HepG2 (cell line): ENCODE data around the gene OTOP2. TPM values are rescaled to one million over a fixed set of nuclear protein-coding genes. Genes with fewer than 3 reads are reported as not detected.

Source experiments
- ATAC-seq: fragments of 200-7000 bp; cut with Tn5 transposase; 3 replicates; pipeline ENCODE4 v1.9.1; 2020; ENCODE audit warnings: mild to moderate bottlenecking, moderate library complexity
- BruUV-seq: library from RNA; stranded (reverse); fragments of 400-500 nt; replicated peaks from 2 replicates; lab custom pipeline; 2021; lab: Mats Ljungman, UMichigan
- CTCF ChIA-PET: fragments of 300-600 bp; formaldehyde crosslinking; extraction: SDS; loops from one replicate; lab custom pipeline; 2021; ENCODE audit warnings: low total read pairs, inconsistent platforms, low intra/inter-chr PET ratio; lab: Yijun Ruan, JAX
- POLR2A ChIA-PET: fragments of 350-600 bp; sonication (Branson Sonifier 250); formaldehyde crosslinking; loops from one replicate; lab custom pipeline; 2020; ENCODE audit warnings: antibody characterized with exemption, inconsistent platforms; lab: Yijun Ruan, JAX
- DNase-seq: peaks from one replicate; pipeline ENCODE4 v3.0.0-alpha.2; 2015; ENCODE audit warnings: low spot score
- FAIRE-seq: peaks from 3 replicates; lab custom pipeline; 2011; peaks lifted over from hg19 to GRCh38; lab: Jason Lieb, UNC
- H2AFZ ChIP-seq: one replicate; pipeline ENCODE4 v1.6.1; 2011; ENCODE audit warnings: low read length, inconsistent platforms
- H3K27ac ChIP-seq: fragments of 300-600 bp; 3 replicates; pipeline ENCODE4 v1.8.0; 2011; ENCODE audit warnings: mixed run types, mild to moderate bottlenecking, mixed read lengths, low read length, inconsistent platforms; ENCODE audit not compliant: insufficient read depth; ENCODE audit errors: extremely low read length
- H3K27me3 ChIP-seq, 2 experiments: fragments of 200-600 bp in 1 of 2; 2 replicates in 1 of 2; 3 replicates in 1 of 2; pipeline versions ENCODE4 v1.6.0 to v1.8.0; 2011; ENCODE audit warnings: low read length in 2 of 2, mild to moderate bottlenecking in 2 of 2, moderate library complexity in 2 of 2, inconsistent platforms in 1 of 2; ENCODE audit not compliant: insufficient read depth in 2 of 2, control insufficient read depth in 1 of 2
- H3K36me3 ChIP-seq, 2 experiments: fragments of 200-600 bp in 1 of 2; replicated peaks in 1 of 2; 2 replicates in 1 of 2; 3 replicates in 1 of 2; pipeline versions ENCODE4 v1.5.1 to v1.8.0; 2011; ENCODE audit warnings: low read length in 2 of 2, inconsistent platforms in 1 of 2; ENCODE audit not compliant: insufficient read depth in 2 of 2, control insufficient read depth in 1 of 2
- H3K4me1 ChIP-seq: 2 replicates; pipeline ENCODE4 v1.5.1; 2012; ENCODE audit warnings: low read length, inconsistent platforms; ENCODE audit not compliant: insufficient read depth
- H3K4me2 ChIP-seq: 2 replicates; pipeline ENCODE4 v1.6.0; 2011; ENCODE audit warnings: low read depth, low read length, inconsistent platforms
- H3K4me3 ChIP-seq, 3 experiments: fragments of 200-600 bp in 1 of 3; sonication (generic), shearing (Covaris generic) in 1 of 3; replicated peaks in 1 of 3; 2 replicates each; pipeline ENCODE4 v1.5.1; 2011 to 2016; ENCODE audit warnings: low read length in 3 of 3, inconsistent platforms in 2 of 3, low read depth in 2 of 3, mild to moderate bottlenecking in 2 of 3, control low read depth in 1 of 3, mixed read lengths in 1 of 3; ENCODE audit not compliant: insufficient read depth in 1 of 3
- H3K79me2 ChIP-seq: one replicate; pipeline ENCODE4 v1.6.1; 2011; ENCODE audit warnings: low read length, inconsistent platforms; ENCODE audit not compliant: insufficient read depth
- H3K9ac ChIP-seq: 2 replicates; pipeline ENCODE4 v1.6.0; 2011; ENCODE audit warnings: mild to moderate bottlenecking, low read depth, low read length, inconsistent platforms; ENCODE audit not compliant: insufficient read depth
- H3K9me3 ChIP-seq: 2 replicates; pipeline ENCODE4 v1.5.1; 2012; ENCODE audit warnings: mild to moderate bottlenecking, low read length
- H4K20me1 ChIP-seq: 2 replicates; pipeline ENCODE4 v1.6.0; 2011; ENCODE audit warnings: inconsistent platforms, mild to moderate bottlenecking, low read length, moderate library complexity; ENCODE audit not compliant: insufficient read depth
- CREB1 ChIP-seq, 2 experiments: fragments of 450-650 bp in 1 of 2; IDR thresholded peaks; 2 replicates each; pipeline ENCODE4 v1.6.1; 2016 to 2017; ENCODE audit warnings: control low read depth in 1 of 2, mild to moderate bottlenecking in 1 of 2, missing compliant biosample characterization in 1 of 2, missing genetic modification characterization in 1 of 2
- DNMT1 ChIP-seq: sonication (generic); formaldehyde crosslinking; IDR thresholded peaks from 2 replicates; pipeline ENCODE4 v1.5.1; 2020; ENCODE audit warnings: mild to moderate bottlenecking, missing genetic modification reagents
- NBN ChIP-seq: fragments of 450-650 bp; conservative IDR thresholded peaks from 2 replicates; pipeline ENCODE4 v1.6.1; 2017
- SCMH1 ChIP-seq: sonication (generic); formaldehyde crosslinking; IDR thresholded peaks from 2 replicates; pipeline ENCODE4 v1.9.0; 2021; ENCODE audit warnings: missing genetic modification reagents, mild to moderate bottlenecking, borderline replicate concordance
- WIZ ChIP-seq: sonication (generic); formaldehyde crosslinking; IDR thresholded peaks from 2 replicates; pipeline ENCODE4 v1.5.1; 2020; ENCODE audit warnings: mild to moderate bottlenecking, missing genetic modification reagents
- ZNF207 ChIP-seq: fragments of 450-650 bp; IDR thresholded peaks from 2 replicates; pipeline ENCODE4 v1.6.1; 2016; ENCODE audit warnings: antibody characterized with exemption, borderline replicate concordance
- ZNF549 ChIP-seq: sonication (generic); formaldehyde crosslinking; IDR thresholded peaks from 2 replicates; pipeline ENCODE4 v1.5.0; 2020; ENCODE audit warnings: missing genetic modification reagents
- ZNF772 ChIP-seq: sonication (generic); formaldehyde crosslinking; IDR thresholded peaks from 2 replicates; pipeline ENCODE4 v1.5.0; 2020; ENCODE audit warnings: mild to moderate bottlenecking, missing genetic modification reagents
- WGBS: methylation state at CpG from one replicate; pipeline ENCODE4 v1.1.6; 2017; ENCODE audit warnings: low lambda C conversion rate; 5-methylcytosine and 5-hydroxymethylcytosine counted together
- in situ Hi-C: cut with HindIII; loops from 2 replicates; pipeline ENCODE4 v1.10.0; 2017; ENCODE audit warnings: low pct_unique_long_range_greater_than_20kb; ENCODE audit not compliant: extremely low pct_ligation_motif_present
- intact Hi-C: fragments of 100-400 bp; cut with micrococcal nuclease; formaldehyde crosslinking; loops from one replicate; pipeline ENCODE4 v1.10.0; 2022; ENCODE audit not compliant: unreplicated experiment
- polyA plus RNA-seq, 8 experiments: library from polyadenylated mRNA; depleted of rRNA in 3 of 8; stranded (reverse) in 7 of 8; unstranded in 1 of 8; fragments of >200 nt; fragmentation: Illumina TruSeq in 4 of 8; extraction: Trizol in 4 of 8; gene quantifications; 2 replicates each; pipeline versions ENCODE4 v1.2.1 to v1.2.3, GENCODE V29; 2011 to 2016; ENCODE audit warnings: low read depth in 4 of 8, missing spikeins in 1 of 8, mixed read lengths in 1 of 8; ENCODE audit not compliant: insufficient read depth in 1 of 8
- total RNA-seq, 5 experiments: library from RNA; depleted of rRNA; stranded (reverse); fragments of >200 nt; fragmentation: Illumina TruSeq; extraction: Trizol; gene quantifications; 2 replicates each; pipeline ENCODE4 v1.2.3, GENCODE V29; 2016; ENCODE audit warnings: low read depth in 1 of 5
- TF ChIP-seq, protein P1 (sequence below), 2 experiments: sonication (generic) in 1 of 2; formaldehyde crosslinking in 1 of 2; IDR thresholded peaks; 2 replicates each; pipeline versions ENCODE4 v1.4.0 to v1.6.1; 2018 to 2020; ENCODE audit warnings: missing genetic modification reagents in 2 of 2, borderline replicate concordance in 1 of 2, low read depth in 1 of 2, mild to moderate bottlenecking in 1 of 2, missing biosample characterization in 1 of 2
- TF ChIP-seq, protein P2 (sequence below): sonication (generic); formaldehyde crosslinking; IDR thresholded peaks from 2 replicates; pipeline ENCODE4 v1.8.0; 2022; ENCODE audit warnings: missing genetic modification reagents, mild to moderate bottlenecking, moderate library complexity, borderline replicate concordance
- TF ChIP-seq, protein P3 (sequence below): fragments of 450-650 bp; IDR thresholded peaks from 2 replicates; pipeline ENCODE4 v1.6.1; 2016

Gene OTOP2
- total and polyA plus RNA-seq, 2 of the 13 experiments (the other 11 are each of a cell fraction or from before 2014, with no cell fraction given): not detected

DNA sequence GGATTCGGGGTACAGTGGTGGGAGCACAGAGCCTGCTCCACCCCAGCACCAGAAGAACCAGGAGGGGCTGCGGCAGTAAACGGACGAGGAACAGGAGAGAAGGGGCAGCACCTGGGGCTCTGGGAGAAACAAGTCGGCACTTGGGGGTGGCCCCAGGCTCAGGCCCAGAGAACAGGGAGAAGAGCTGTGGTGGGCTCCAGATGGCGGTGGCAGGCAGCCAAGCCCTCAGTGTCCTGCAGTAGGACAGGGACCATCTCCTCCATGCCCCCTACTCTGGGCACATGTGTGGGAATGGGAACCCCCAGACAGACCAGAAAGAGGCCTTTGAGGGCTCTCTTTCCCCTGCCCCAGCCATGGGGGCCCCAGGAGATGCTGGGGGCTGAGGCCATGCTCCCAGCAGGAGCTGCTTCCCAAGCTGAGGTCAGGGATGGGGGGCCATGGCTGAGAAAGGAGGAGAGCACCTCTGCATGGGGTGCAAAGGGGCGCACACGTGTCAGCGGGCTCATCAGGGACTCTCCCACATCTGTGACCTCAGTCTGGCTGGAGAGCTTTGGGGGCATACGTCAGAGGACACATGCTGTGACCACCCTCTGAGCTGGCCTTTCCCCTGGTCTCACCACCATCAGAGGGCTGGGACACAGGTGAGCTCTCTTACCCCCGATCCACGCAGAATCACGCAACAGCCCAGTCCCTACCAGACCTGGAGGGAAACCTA lies 7.8 kb upstream of the OTOP2 start:
- H3K9me3 ChIP-seq: no peaks in the 10 kb centered on the region
- DNase-seq: no peak
- 10% methylated on average over 13 of the region's 13 CpGs for WGBS
- intact Hi-C loops (no loop called here), in situ Hi-C loops (loop anchor here (5.0 kb wide), 1 partner anchor 91 kb away; no protein-coding TSS in a partner anchor)
- ChIA-PET CTCF (no interaction called here), POLR2A (no interaction called here)
- no peaks in the 10 kb centered on the region for H3K36me3 ChIP-seq
- no TSS peak for BruUV-seq
- no peaks in the 10 kb centered on the region for H3K79me2 ChIP-seq
- ATAC-seq: no peak
- peaks cover 29% of the 10 kb centered on the region for H3K4me1 ChIP-seq
- no peak for TF ChIP-seq DNMT1 (CRISPR knock-in tag)
- TF ChIP-seq CREB1 (IDR thresholded peaks at IDR 0.05): peak; percentile 73
- no peak for TF ChIP-seq CREB1 (CRISPR knock-in tag; IDR thresholded peaks at IDR 0.05)
- no peak for TF ChIP-seq ZNF549 (CRISPR knock-in tag)
- H2AFZ ChIP-seq: no peak overlapping the region
- no peak for FAIRE-seq
- no peak overlapping the region for H3K4me2 ChIP-seq
- no peak overlapping the region for H3K9ac ChIP-seq
- H3K4me3 ChIP-seq: no peak overlapping the region
- peaks cover 3 to 41% of the 10 kb centered on the region in 2 experiments for H3K27me3 ChIP-seq
- H3K27ac ChIP-seq: no peak overlapping the region
- no peaks in the 10 kb centered on the region for H4K20me1 ChIP-seq

DNA sequence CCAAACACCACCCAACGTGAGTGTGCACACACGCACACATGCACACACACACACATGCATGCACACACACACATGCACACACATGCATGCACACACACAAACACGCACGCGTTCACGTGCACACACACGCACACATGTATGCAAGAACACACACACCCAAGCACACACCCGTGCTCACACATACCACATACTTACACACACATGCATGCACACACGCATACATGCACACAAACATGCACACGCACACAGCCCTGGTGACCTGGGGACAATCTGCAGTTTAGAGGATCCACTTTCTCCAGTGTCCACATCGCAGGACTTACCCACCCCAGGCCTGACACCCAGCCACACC lies 7.2 kb upstream of the OTOP2 start:
- TF ChIP-seq, protein P1, sequence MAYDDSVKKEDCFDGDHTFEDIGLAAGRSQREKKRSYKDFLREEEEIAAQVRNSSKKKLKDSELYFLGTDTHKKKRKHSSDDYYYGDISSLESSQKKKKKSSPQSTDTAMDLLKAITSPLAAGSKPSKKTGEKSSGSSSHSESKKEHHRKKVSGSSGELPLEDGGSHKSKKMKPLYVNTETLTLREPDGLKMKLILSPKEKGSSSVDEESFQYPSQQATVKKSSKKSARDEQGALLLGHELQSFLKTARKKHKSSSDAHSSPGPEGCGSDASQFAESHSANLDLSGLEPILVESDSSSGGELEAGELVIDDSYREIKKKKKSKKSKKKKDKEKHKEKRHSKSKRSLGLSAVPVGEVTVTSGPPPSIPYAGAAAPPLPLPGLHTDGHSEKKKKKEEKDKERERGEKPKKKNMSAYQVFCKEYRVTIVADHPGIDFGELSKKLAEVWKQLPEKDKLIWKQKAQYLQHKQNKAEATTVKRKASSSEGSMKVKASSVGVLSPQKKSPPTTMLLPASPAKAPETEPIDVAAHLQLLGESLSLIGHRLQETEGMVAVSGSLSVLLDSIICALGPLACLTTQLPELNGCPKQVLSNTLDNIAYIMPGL (CRISPR knock-in tag; IDR thresholded peaks at IDR 0.05; ENCODE audit: borderline replicate concordance in 1 of 2, low read depth in 1 of 2): no peak
- 0 out of 2 replicates have a peak, but pooled peaks have one; percentile 39 for TF ChIP-seq ZNF207
- TF ChIP-seq ZNF772 (CRISPR knock-in tag): no peak
- no peak for TF ChIP-seq SCMH1 (CRISPR knock-in tag)
- 0 out of 2 replicates have a peak, but pooled peaks have one; percentile 68 for TF ChIP-seq NBN
- TF ChIP-seq, protein P2, sequence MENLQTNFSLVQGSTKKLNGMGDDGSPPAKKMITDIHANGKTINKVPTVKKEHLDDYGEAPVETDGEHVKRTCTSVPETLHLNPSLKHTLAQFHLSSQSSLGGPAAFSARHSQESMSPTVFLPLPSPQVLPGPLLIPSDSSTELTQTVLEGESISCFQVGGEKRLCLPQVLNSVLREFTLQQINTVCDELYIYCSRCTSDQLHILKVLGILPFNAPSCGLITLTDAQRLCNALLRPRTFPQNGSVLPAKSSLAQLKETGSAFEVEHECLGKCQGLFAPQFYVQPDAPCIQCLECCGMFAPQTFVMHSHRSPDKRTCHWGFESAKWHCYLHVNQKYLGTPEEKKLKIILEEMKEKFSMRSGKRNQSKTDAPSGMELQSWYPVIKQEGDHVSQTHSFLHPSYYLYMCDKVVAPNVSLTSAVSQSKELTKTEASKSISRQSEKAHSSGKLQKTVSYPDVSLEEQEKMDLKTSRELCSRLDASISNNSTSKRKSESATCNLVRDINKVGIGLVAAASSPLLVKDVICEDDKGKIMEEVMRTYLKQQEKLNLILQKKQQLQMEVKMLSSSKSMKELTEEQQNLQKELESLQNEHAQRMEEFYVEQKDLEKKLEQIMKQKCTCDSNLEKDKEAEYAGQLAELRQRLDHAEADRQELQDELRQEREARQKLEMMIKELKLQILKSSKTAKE (CRISPR knock-in tag): 0 out of 2 replicates have a peak, but pooled peaks have one; percentile 10
- TF ChIP-seq, protein P3, sequence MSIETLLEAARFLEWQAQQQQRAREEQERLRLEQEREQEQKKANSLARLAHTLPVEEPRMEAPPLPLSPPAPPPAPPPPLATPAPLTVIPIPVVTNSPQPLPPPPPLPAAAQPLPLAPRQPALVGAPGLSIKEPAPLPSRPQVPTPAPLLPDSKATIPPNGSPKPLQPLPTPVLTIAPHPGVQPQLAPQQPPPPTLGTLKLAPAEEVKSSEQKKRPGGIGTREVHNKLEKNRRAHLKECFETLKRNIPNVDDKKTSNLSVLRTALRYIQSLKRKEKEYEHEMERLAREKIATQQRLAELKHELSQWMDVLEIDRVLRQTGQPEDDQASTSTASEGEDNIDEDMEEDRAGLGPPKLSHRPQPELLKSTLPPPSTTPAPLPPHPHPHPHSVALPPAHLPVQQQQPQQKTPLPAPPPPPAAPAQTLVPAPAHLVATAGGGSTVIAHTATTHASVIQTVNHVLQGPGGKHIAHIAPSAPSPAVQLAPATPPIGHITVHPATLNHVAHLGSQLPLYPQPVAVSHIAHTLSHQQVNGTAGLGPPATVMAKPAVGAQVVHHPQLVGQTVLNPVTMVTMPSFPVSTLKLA: peak; percentile 84
- no peak for TF ChIP-seq WIZ
- Histone ChIP-seq H3K4me3 (no peak overlapping the region), H3K36me3 (no peaks in the 10 kb centered on the region), H3K27ac (no peak overlapping the region), H3K4me2 (no peak overlapping the region), H3K9me3 (no peaks in the 10 kb centered on the region), H2AFZ (no peak overlapping the region), H3K9ac (no peak overlapping the region), H4K20me1 (no peaks in the 10 kb centered on the region), H3K4me1 (peaks cover 29% of the 10 kb centered on the region), H3K79me2 (no peaks in the 10 kb centered on the region), H3K27me3 (peaks cover 8 to 46% of the 10 kb centered on the region in 2 experiments)
- BruUV-seq: no TSS peak
- 64% methylated on average over 11 of the region's 11 CpGs for WGBS
- DNase-seq (no peak), FAIRE-seq (peak; percentile 56), ATAC-seq (no peak)
- CTCF ChIA-PET: no interaction called here
- intact Hi-C loops: no loop called here
- POLR2A ChIA-PET: interaction anchor here (1.0 kb wide), 1 partner anchor 44 kb away, joined by 3 read pairs; the partner anchor contains the start of gene FDXR
- in situ Hi-C loops: loop anchor here (5.0 kb wide), 1 partner anchor 90 kb away; no protein-coding TSS in a partner anchor
